ENCODE data around the gene HMGXB4.

GRCh38 chr22:35315141-35315854 is 58.0 kb downstream of the HMGXB4 start:
- TF ChIP-seq, protein P1, sequence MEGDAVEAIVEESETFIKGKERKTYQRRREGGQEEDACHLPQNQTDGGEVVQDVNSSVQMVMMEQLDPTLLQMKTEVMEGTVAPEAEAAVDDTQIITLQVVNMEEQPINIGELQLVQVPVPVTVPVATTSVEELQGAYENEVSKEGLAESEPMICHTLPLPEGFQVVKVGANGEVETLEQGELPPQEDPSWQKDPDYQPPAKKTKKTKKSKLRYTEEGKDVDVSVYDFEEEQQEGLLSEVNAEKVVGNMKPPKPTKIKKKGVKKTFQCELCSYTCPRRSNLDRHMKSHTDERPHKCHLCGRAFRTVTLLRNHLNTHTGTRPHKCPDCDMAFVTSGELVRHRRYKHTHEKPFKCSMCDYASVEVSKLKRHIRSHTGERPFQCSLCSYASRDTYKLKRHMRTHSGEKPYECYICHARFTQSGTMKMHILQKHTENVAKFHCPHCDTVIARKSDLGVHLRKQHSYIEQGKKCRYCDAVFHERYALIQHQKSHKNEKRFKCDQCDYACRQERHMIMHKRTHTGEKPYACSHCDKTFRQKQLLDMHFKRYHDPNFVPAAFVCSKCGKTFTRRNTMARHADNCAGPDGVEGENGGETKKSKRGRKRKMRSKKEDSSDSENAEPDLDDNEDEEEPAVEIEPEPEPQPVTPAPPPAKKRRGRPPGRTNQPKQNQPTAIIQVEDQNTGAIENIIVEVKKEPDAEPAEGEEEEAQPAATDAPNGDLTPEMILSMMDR (IDR thresholded peaks at IDR 0.05), result no peak
- TF ChIP-seq POLR2A (IDR thresholded peaks at IDR 0.05), result no peak
- TF ChIP-seq EP300 (IDR thresholded peaks at IDR 0.05), result no peak

Measured in gastroesophageal sphincter (tissue), 3 donors.